Osteocyte (in vitro differentiated cells): ENCODE measurements around the gene PCLO. TPM values are rescaled to one million over a fixed set of nuclear protein-coding genes. Genes with fewer than 3 reads are reported as not detected.
A peak's percentile ranks its signal among the peaks of the same experiment; 100 is the strongest.

ENCODE experiments used
- DNase-seq: peaks from one replicate; pipeline ENCODE4 v3.0.0; 2021; ENCODE audit warnings: mixed read lengths; ENCODE audit not compliant: unreplicated experiment; ENCODE audit errors: extremely low spot score
- H3K27ac Mint-ChIP-seq: one replicate; pipeline ENCODE4 v1.8.0; 2021; ENCODE audit warnings: mild to moderate bottlenecking, mixed read lengths; ENCODE audit not compliant: unreplicated experiment
- H3K27me3 Mint-ChIP-seq: one replicate; pipeline ENCODE4 v1.8.0; 2021; ENCODE audit warnings: mixed read lengths; ENCODE audit not compliant: unreplicated experiment
- H3K36me3 Mint-ChIP-seq: one replicate; pipeline ENCODE4 v1.8.0; 2021; ENCODE audit warnings: mixed read lengths; ENCODE audit not compliant: unreplicated experiment
- H3K4me1 Mint-ChIP-seq: one replicate; pipeline ENCODE4 v1.8.0; 2021; ENCODE audit warnings: mixed read lengths; ENCODE audit not compliant: unreplicated experiment
- H3K4me3 Mint-ChIP-seq: one replicate; pipeline ENCODE4 v1.8.0; 2021; ENCODE audit warnings: mild to moderate bottlenecking, moderate library complexity, mixed read lengths; ENCODE audit not compliant: unreplicated experiment
- H3K9me3 Mint-ChIP-seq: one replicate; pipeline ENCODE4 v1.8.0; 2021; ENCODE audit warnings: mixed read lengths; ENCODE audit not compliant: unreplicated experiment
- CTCF ChIP-seq: fragments of 200-600 bp; sonication (generic); IDR thresholded peaks from 2 replicates; pipeline ENCODE4 v1.5.0; 2021; ENCODE audit warnings: antibody characterized with exemption, mild to moderate bottlenecking, moderate library complexity
- long read RNA-seq: library from polyadenylated mRNA; unstranded; transcript quantifications from one replicate; pipeline ENCODE4 v2.0.0, GENCODE V29; 2021
- total RNA-seq: library from RNA; stranded (reverse); gene quantifications from 2 replicates; pipeline ENCODE4 v1.2.1, GENCODE V29; 2021

PCLO gene
- 0.71 and 1.4 TPM in 2 replicates for total RNA-seq
- long read RNA-seq, result 0 reads

- DNase-seq, result peak; percentile 92
- peak within 1 kb of the TSS; percentile 78 for H3K4me3 Mint-ChIP-seq
- TF ChIP-seq CTCF, result no peak
- H3K9me3 Mint-ChIP-seq, result no peaks in the 10 kb centered on the region
- H3K36me3 Mint-ChIP-seq, result no peaks in the 10 kb centered on the region
- peaks cover 11% of the 10 kb centered on the region for H3K4me1 Mint-ChIP-seq
- peaks cover 21% of the 10 kb centered on the region for H3K27me3 Mint-ChIP-seq
- peak within 1 kb of the TSS; percentile 66 for H3K27ac Mint-ChIP-seq
Observed at GRCh38 chr7:83162402-83163256, at the start of gene PCLO. Gene PCLO (minus strand): TSS chr7:83162884. CDS start chr7:83162592, 292 bp downstream.

- no peaks in the 10 kb centered on the region for H3K36me3 Mint-ChIP-seq
Observed at GRCh38 chr7:83211685-83212084, 49.0 kb upstream of the PCLO start.

GRCh38 chr7:83210479-83210878, 47.8 kb upstream of the PCLO start:
- Mint-ChIP-seq H3K36me3 (no peaks in the 10 kb centered on the region), H3K9me3 (no peaks in the 10 kb centered on the region), H3K4me3 (no peak overlapping the region), H3K27me3 (peaks cover 15% of the 10 kb centered on the region), H3K4me1 (no peaks in the 10 kb centered on the region), H3K27ac (no peak overlapping the region)
- no peak for DNase-seq
- TF ChIP-seq CTCF, result no peak

More at GRCh38 chr7:83211685-83212084, 49.0 kb upstream of the PCLO start:
- Mint-ChIP-seq H3K4me3 (no peak overlapping the region), H3K27me3 (peaks cover 15% of the 10 kb centered on the region), H3K4me1 (no peaks in the 10 kb centered on the region), H3K27ac (no peak overlapping the region), H3K9me3 (no peaks in the 10 kb centered on the region)
- DNase-seq, result no peak
- no peak for TF ChIP-seq CTCF

- no peak for DNase-seq
- TF ChIP-seq CTCF, result no peak
- H3K27ac Mint-ChIP-seq, result no peak overlapping the region
- H3K4me3 Mint-ChIP-seq, result no peak overlapping the region
- peaks cover 43% of the 10 kb centered on the region for H3K27me3 Mint-ChIP-seq
- no peaks in the 10 kb centered on the region for H3K36me3 Mint-ChIP-seq
- H3K4me1 Mint-ChIP-seq, result no peaks in the 10 kb centered on the region
- H3K9me3 Mint-ChIP-seq, result no peaks in the 10 kb centered on the region
Observed at GRCh38 chr7:83204715-83205114, 42.0 kb upstream of the PCLO start.

GRCh38 chr7:83201355-83201754, 38.7 kb upstream of the PCLO start:
- no peak for DNase-seq
- no peak for TF ChIP-seq CTCF
- Mint-ChIP-seq H3K27me3 (peaks cover 28% of the 10 kb centered on the region), H3K4me1 (no peaks in the 10 kb centered on the region), H3K36me3 (no peaks in the 10 kb centered on the region), H3K9me3 (no peaks in the 10 kb centered on the region), H3K4me3 (no peak overlapping the region), H3K27ac (no peak overlapping the region)
